ENCODE measurements around the gene ABCA10.

DNA sequence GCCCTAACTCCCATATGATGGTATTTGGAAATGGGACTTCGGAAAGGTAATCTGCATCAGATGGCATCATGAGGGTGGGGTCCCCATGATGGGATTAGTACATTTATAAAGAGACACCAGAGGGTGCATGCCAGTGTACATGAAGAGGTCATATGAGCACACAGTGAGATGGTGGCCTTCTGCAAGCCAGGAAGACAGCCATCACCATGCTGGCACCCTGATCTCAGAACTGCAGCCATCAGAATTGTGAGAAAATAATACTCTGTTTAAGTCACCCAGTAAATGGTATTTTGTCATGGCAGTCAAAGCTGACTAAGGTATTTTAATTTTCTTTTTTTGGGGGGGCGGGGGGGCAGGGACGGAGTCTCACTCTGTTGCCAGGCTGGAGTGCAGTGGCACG lies 47.1 kb upstream of the ABCA10 start:
- TF ChIP-seq, protein P1, sequence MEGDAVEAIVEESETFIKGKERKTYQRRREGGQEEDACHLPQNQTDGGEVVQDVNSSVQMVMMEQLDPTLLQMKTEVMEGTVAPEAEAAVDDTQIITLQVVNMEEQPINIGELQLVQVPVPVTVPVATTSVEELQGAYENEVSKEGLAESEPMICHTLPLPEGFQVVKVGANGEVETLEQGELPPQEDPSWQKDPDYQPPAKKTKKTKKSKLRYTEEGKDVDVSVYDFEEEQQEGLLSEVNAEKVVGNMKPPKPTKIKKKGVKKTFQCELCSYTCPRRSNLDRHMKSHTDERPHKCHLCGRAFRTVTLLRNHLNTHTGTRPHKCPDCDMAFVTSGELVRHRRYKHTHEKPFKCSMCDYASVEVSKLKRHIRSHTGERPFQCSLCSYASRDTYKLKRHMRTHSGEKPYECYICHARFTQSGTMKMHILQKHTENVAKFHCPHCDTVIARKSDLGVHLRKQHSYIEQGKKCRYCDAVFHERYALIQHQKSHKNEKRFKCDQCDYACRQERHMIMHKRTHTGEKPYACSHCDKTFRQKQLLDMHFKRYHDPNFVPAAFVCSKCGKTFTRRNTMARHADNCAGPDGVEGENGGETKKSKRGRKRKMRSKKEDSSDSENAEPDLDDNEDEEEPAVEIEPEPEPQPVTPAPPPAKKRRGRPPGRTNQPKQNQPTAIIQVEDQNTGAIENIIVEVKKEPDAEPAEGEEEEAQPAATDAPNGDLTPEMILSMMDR (IDR thresholded peaks at IDR 0.05) = no peak
- no peak for TF ChIP-seq POLR2A (IDR thresholded peaks at IDR 0.05)

All from esophagus squamous epithelium (tissue), 4 donors.